GM12865 (cell line): ENCODE data around the gene DNAJB8.
A peak's percentile ranks its signal among the peaks of the same experiment; 100 is the strongest.

Experiments
- DNase-seq: peaks from one replicate; pipeline ENCODE4 v3.0.0; 2010; ENCODE audit warnings: low read depth
- H3K4me3 ChIP-seq: 2 replicates; pipeline ENCODE4 v1.5.1; 2011; ENCODE audit warnings: mild to moderate bottlenecking, low read depth, low read length, control low read depth
- CTCF ChIP-seq: IDR thresholded peaks from 2 replicates; pipeline ENCODE4 v1.5.1; 2011; ENCODE audit warnings: low read length, control low read depth, low read depth, inconsistent platforms; ENCODE audit not compliant: insufficient read depth; ENCODE audit errors: missing control alignments

DNAJB8 gene

GRCh38 chr3:128439226-128439625 lies 27.5 kb downstream of the DNAJB8 start:
- no peak overlapping the region for H3K4me3 ChIP-seq
- DNase-seq: no peak
- TF ChIP-seq CTCF: no peak

GRCh38 chr3:128438488-128439072 lies 28.1 kb downstream of the DNAJB8 start:
- DNase-seq: peak; percentile 30
- peak; percentile 58 for TF ChIP-seq CTCF
- H3K4me3 ChIP-seq: no peak overlapping the region

- no peak overlapping the region for H3K4me3 ChIP-seq
- TF ChIP-seq CTCF: no peak
- DNase-seq: no peak
Measured at GRCh38 chr3:128436214-128436613, 30.5 kb downstream of the DNAJB8 start.

- no peak for DNase-seq
- H3K4me3 ChIP-seq: no peak overlapping the region
- TF ChIP-seq CTCF: no peak
Measured at GRCh38 chr3:128435561-128435960, 31.1 kb downstream of the DNAJB8 start.

GRCh38 chr3:128435058-128435457 lies 31.6 kb downstream of the DNAJB8 start:
- TF ChIP-seq CTCF: no peak
- DNase-seq: no peak
- H3K4me3 ChIP-seq: no peak overlapping the region

- no peak for TF ChIP-seq CTCF
Measured at GRCh38 chr3:128434524-128434923, 32.2 kb downstream of the DNAJB8 start.

GRCh38 chr3:128433837-128434165 lies 32.9 kb downstream of the DNAJB8 start:
- TF ChIP-seq CTCF: no peak
- no peak for DNase-seq
- no peak overlapping the region for H3K4me3 ChIP-seq

More at GRCh38 chr3:128434524-128434923, 32.2 kb downstream of the DNAJB8 start:
- no peak for DNase-seq
- no peak overlapping the region for H3K4me3 ChIP-seq
